Measurements from ENCODE around the gene PALB2. TPM values are rescaled to one million over a fixed set of nuclear protein-coding genes. Genes with fewer than 3 reads are reported as not detected.
A peak's percentile ranks its signal among the peaks of the same experiment; 100 is the strongest.

Gene PALB2
- total RNA-seq, 1 donor from 2014 or later = 6.3 TPM

DNA sequence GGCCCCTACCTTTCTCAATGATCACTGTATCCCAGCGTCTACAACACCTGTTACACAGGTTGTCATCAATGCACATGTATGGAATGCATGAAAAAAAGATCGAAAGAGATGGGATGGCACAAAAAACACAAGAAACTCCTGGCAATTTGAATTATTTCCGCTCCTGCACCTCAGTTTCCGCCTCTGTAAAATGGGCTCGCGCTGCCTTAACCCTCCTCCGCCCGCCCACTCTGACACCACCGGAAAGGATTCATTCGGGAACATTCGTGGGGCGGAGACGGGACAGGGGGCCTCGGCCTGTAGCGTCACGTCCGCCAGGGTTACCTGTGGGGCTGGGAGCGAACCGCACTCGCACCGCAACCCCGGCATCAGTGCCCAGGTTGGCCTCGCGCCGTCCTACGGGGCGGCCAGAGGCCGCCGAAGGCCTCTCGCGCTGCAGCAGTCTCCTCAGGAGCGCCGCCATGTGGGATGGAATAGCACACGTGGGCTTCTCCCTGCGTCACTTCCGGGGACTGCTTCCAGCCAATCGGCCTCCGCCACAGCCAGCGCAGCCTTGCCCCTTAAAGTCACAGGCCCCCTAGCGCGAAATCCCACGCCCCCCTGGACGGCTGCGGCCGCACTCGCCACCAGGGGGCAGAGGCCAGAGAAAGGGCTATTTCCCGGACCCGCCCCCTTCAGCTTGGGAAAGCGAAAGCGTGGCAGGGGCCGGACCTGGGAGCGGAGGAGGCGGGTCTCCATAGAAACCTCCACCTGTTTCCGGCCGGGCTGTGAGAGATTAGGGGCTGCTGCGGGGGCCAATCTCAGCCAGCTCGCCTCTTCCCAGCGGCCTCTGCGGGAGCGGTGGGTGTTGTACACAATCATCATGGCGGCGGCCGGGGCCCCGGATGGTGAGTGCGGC, 84.0 kb downstream of the PALB2 start, which contains the start of the genes EARS2 and UBFD1:
TSS of gene EARS2 (minus strand) at position 470 of the 898 bp plus-strand sequence. CDS start at position 463, 7 bp downstream.
TSS of gene UBFD1 (plus strand) at position 847 of the 898 bp plus-strand sequence. CDS start at position 863, 16 bp downstream.
- DNase-seq (ENCODE audit: low spot score) = peak; percentile 99

GRCh38 chr16:23554536-23554935, 86.6 kb downstream of the PALB2 start:
- DNase-seq (ENCODE audit: low spot score) = no peak

Other genes with a start within 250 kb of the PALB2 start
- 5.5 TPM for gene COG7, start 188.1 kb downstream of the PALB2 start, total RNA-seq (ENCODE audit: insufficient read depth, low replicate concordance)
- gene GGA2, start 130.8 kb downstream of the PALB2 start, total RNA-seq (ENCODE audit: insufficient read depth, low replicate concordance) = 44.3 TPM
- gene EARS2, start 84.0 kb downstream of the PALB2 start, total RNA-seq (ENCODE audit: insufficient read depth, low replicate concordance) = 26.0 TPM
- gene UBFD1, start 83.6 kb downstream of the PALB2 start, total RNA-seq (ENCODE audit: insufficient read depth, low replicate concordance) = 84.5 TPM
- 122 TPM for gene NDUFAB1, start 45.0 kb downstream of the PALB2 start, total RNA-seq (ENCODE audit: insufficient read depth, low replicate concordance)
- gene DCTN5, start 156 bp upstream of the PALB2 start, total RNA-seq (ENCODE audit: insufficient read depth, low replicate concordance) = 35.6 TPM
- gene PLK1, start 37.6 kb upstream of the PALB2 start, total RNA-seq (ENCODE audit: insufficient read depth, low replicate concordance) = 27.4 TPM
- gene ERN2, start 71.9 kb upstream of the PALB2 start, total RNA-seq (ENCODE audit: insufficient read depth, low replicate concordance) = 5.8 TPM
- gene CHP2, start 113.7 kb upstream of the PALB2 start, total RNA-seq (ENCODE audit: insufficient read depth, low replicate concordance) = 0.24 TPM
- 17.8 TPM for gene PRKCB, start 194.7 kb upstream of the PALB2 start, total RNA-seq (ENCODE audit: insufficient read depth, low replicate concordance)